Measurements from ENCODE around the gene SHB. TPM values are rescaled to one million over a fixed set of nuclear protein-coding genes. Genes with fewer than 3 reads are reported as not detected.

SHB gene
- total RNA-seq, 2 donors from 2014 or later, result 53.2 to 54.8 TPM

- Histone ChIP-seq H3K9me3 (no peaks in the 10 kb centered on the region), H3K27me3 (replicated peaks; ENCODE audit: insufficient read depth) (no peaks in the 10 kb centered on the region), H3K27ac (peak overlapping the region; percentile 76 to 78), H3K36me3 (no peaks in the 10 kb centered on the region), H3K4me1 (replicated peaks) (peaks cover 15% of the 10 kb centered on the region), H3K4me3 (no peak overlapping the region)
- TF ChIP-seq POLR2AphosphoS5 (IDR thresholded peaks at IDR 0.05) (no peak), CTCF (IDR thresholded peaks at IDR 0.05) (no peak), POLR2A (IDR thresholded peaks at IDR 0.05) (no peak)
- intact Hi-C loops (cut with DNase I), result no loop called here
- no peak for DNase-seq (ENCODE audit: low spot score)
- WGBS, result 83% methylated on average over 5 of the region's 5 CpGs
Observed at GRCh38 chr9:37964740-37965081, 104.3 kb downstream of the SHB start.

- peak; percentile 94 for DNase-seq (ENCODE audit: low spot score)
- intact Hi-C loops (cut with DNase I), result no loop called here
- Histone ChIP-seq H3K4me1 (replicated peaks) (peaks cover 15% of the 10 kb centered on the region), H3K27ac (peak overlapping the region; percentile 76 to 78), H3K36me3 (no peaks in the 10 kb centered on the region), H3K4me3 (no peak overlapping the region), H3K9me3 (no peaks in the 10 kb centered on the region), H3K27me3 (replicated peaks; ENCODE audit: insufficient read depth) (no peaks in the 10 kb centered on the region)
- peak; percentile 80 for TF ChIP-seq POLR2AphosphoS5 (IDR thresholded peaks at IDR 0.05)
- TF ChIP-seq POLR2A (IDR thresholded peaks at IDR 0.05), result no peak
- TF ChIP-seq CTCF (IDR thresholded peaks at IDR 0.05), result peak in 1 of 4 experiments; percentile 13
- WGBS, result 44% methylated on average over 15 of the region's 15 CpGs
Observed at GRCh38 chr9:37963936-37964739, 104.9 kb downstream of the SHB start.

- Histone ChIP-seq H3K27ac (no peak overlapping the region), H3K27me3 (replicated peaks; ENCODE audit: insufficient read depth) (no peaks in the 10 kb centered on the region), H3K4me1 (replicated peaks) (peaks cover 9% of the 10 kb centered on the region), H3K36me3 (no peaks in the 10 kb centered on the region), H3K9me3 (no peaks in the 10 kb centered on the region), H3K4me3 (no peak overlapping the region)
- 85% methylated on average over 3 of the region's 3 CpGs for WGBS
- intact Hi-C loops (cut with DNase I), result no loop called here
- no peak for DNase-seq (ENCODE audit: low spot score)
- TF ChIP-seq POLR2A (IDR thresholded peaks at IDR 0.05), result no peak
Observed at GRCh38 chr9:37961351-37961750, 107.7 kb downstream of the SHB start.

GRCh38 chr9:37960631-37961030 is 108.4 kb downstream of the SHB start:
- Histone ChIP-seq H3K27me3 (replicated peaks; ENCODE audit: insufficient read depth) (no peaks in the 10 kb centered on the region), H3K4me3 (no peak overlapping the region), H3K36me3 (no peaks in the 10 kb centered on the region), H3K27ac (no peak overlapping the region), H3K9me3 (no peaks in the 10 kb centered on the region), H3K4me1 (replicated peaks) (peaks cover 9% of the 10 kb centered on the region)
- WGBS, result 96% methylated on average over 3 of the region's 3 CpGs
- TF ChIP-seq CTCF (IDR thresholded peaks at IDR 0.05), result no peak
- no peak for TF ChIP-seq POLR2AphosphoS5 (IDR thresholded peaks at IDR 0.05)
- no peak for TF ChIP-seq POLR2A (IDR thresholded peaks at IDR 0.05)
- DNase-seq (ENCODE audit: low spot score), result no peak
- intact Hi-C loops (cut with DNase I), result no loop called here

- intact Hi-C loops (cut with DNase I), result no loop called here
- 64% methylated on average over 4 of the region's 4 CpGs for whole genome bisulfite sequencing
Observed at GRCh38 chr9:37959976-37960375, 109.1 kb downstream of the SHB start.

GRCh38 chr9:37958154-37958553 is 110.9 kb downstream of the SHB start:
- Histone ChIP-seq H3K4me3 (no peak overlapping the region), H3K9me3 (no peaks in the 10 kb centered on the region), H3K4me1 (replicated peaks) (no peaks in the 10 kb centered on the region), H3K27ac (no peak overlapping the region), H3K27me3 (replicated peaks; ENCODE audit: insufficient read depth) (no peaks in the 10 kb centered on the region), H3K36me3 (no peaks in the 10 kb centered on the region)
- TF ChIP-seq CTCF (IDR thresholded peaks at IDR 0.05) (no peak), POLR2A (IDR thresholded peaks at IDR 0.05) (no peak), POLR2AphosphoS5 (IDR thresholded peaks at IDR 0.05) (no peak)
- DNase-seq (ENCODE audit: low spot score), result no peak
- 94% methylated on average over 9 of the region's 9 CpGs for WGBS
- intact Hi-C loops (cut with DNase I), result no loop called here

More at GRCh38 chr9:37959976-37960375, 109.1 kb downstream of the SHB start:
- Histone ChIP-seq H3K27ac (no peak overlapping the region), H3K27me3 (replicated peaks; ENCODE audit: insufficient read depth) (no peaks in the 10 kb centered on the region), H3K4me1 (replicated peaks) (peaks cover 6% of the 10 kb centered on the region), H3K4me3 (no peak overlapping the region), H3K36me3 (no peaks in the 10 kb centered on the region), H3K9me3 (no peaks in the 10 kb centered on the region)
- TF ChIP-seq POLR2AphosphoS5 (IDR thresholded peaks at IDR 0.05), result no peak
- DNase-seq (ENCODE audit: low spot score), result no peak

Data from prostate gland (tissue), 2 donors.